Effector memory CD8-positive, alpha-beta T cell (primary cell): ENCODE measurements around the gene PCBD2.
"Not testable (repeated sequence)": the region's sequence is repeated elsewhere in the genome, so short reads cannot be mapped to it uniquely, and the experiment has no call there.

Source experiments
- ATAC-seq: fragments of 150-1000 bp; cut with Tn5 transposase; replicated peaks from 2 replicates; pipeline ENCODE4 v1.10.0; 2021; ENCODE audit warnings: mild to moderate bottlenecking, moderate library complexity
- DNase-seq, 3 experiments: peaks; one replicate each; pipeline ENCODE4 v3.0.0; 2021
- H3K27ac Mint-ChIP-seq, 2 donors: one replicate each; pipeline ENCODE4 v1.8.0; 2022; ENCODE audit warnings: mild to moderate bottlenecking in 2 of 2, mixed read lengths in 2 of 2, moderate library complexity in 2 of 2
- H3K27me3 Mint-ChIP-seq, 2 donors: one replicate each; pipeline ENCODE4 v1.8.0; 2022; ENCODE audit warnings: mixed read lengths in 2 of 2
- H3K36me3 Mint-ChIP-seq: one replicate; pipeline ENCODE4 v1.8.0; 2022; ENCODE audit warnings: mild to moderate bottlenecking, moderate library complexity, mixed read lengths; ENCODE audit not compliant: insufficient read depth
- H3K4me1 Mint-ChIP-seq, 2 donors: one replicate each; pipeline ENCODE4 v1.8.0; 2022; ENCODE audit warnings: low read depth in 2 of 2, mixed read lengths in 2 of 2
- H3K4me3 Mint-ChIP-seq, 2 donors: one replicate each; pipeline ENCODE4 v1.8.0; 2022; ENCODE audit warnings: mild to moderate bottlenecking in 2 of 2, mixed read lengths in 2 of 2, moderate library complexity in 2 of 2
- H3K9me3 Mint-ChIP-seq, 2 donors: one replicate each; pipeline ENCODE4 v1.8.0; 2022; ENCODE audit warnings: mixed read lengths in 2 of 2

The PCBD2 gene

GRCh38 chr5:134979416-134979815 is 74.5 kb downstream of the PCBD2 start:
- no peak overlapping the region for H3K4me3 Mint-ChIP-seq
- ATAC-seq (no peak), DNase-seq (no peak)
- peaks cover 5 to 9% of the 10 kb centered on the region in 2 donors for H3K27me3 Mint-ChIP-seq
- H3K9me3 Mint-ChIP-seq: peaks cover 11 to 50% of the 10 kb centered on the region in 2 donors
- H3K4me1 Mint-ChIP-seq: no peaks in the 10 kb centered on the region
- peaks cover 3% of the 10 kb centered on the region for H3K36me3 Mint-ChIP-seq
- H3K27ac Mint-ChIP-seq: no peak overlapping the region

GRCh38 chr5:134982230-134982629 is 77.3 kb downstream of the PCBD2 start:
- Mint-ChIP-seq H3K9me3 (peaks cover 11 to 44% of the 10 kb centered on the region in 2 donors), H3K27ac (no peak overlapping the region), H3K36me3 (peaks cover 3% of the 10 kb centered on the region), H3K4me3 (no peak overlapping the region), H3K27me3 (peaks cover 5 to 11% of the 10 kb centered on the region in 2 donors), H3K4me1 (no peaks in the 10 kb centered on the region)
- DNase-seq (no peak), ATAC-seq (no peak)

GRCh38 chr5:134989266-134989830 is 84.4 kb downstream of the PCBD2 start:
- no peaks in the 10 kb centered on the region for H3K36me3 Mint-ChIP-seq
- DNase-seq: no peak

GRCh38 chr5:134990183-134990582 is 85.3 kb downstream of the PCBD2 start:
- not testable (repeated sequence) for H3K27me3 Mint-ChIP-seq, H3K36me3 Mint-ChIP-seq, DNase-seq, H3K4me3 Mint-ChIP-seq, ATAC-seq, H3K9me3 Mint-ChIP-seq, H3K4me1 Mint-ChIP-seq, H3K27ac Mint-ChIP-seq

More at GRCh38 chr5:134989266-134989830, 84.4 kb downstream of the PCBD2 start:
- Mint-ChIP-seq H3K4me1 (no peaks in the 10 kb centered on the region), H3K4me3 (no peak overlapping the region), H3K9me3 (no peaks in the 10 kb centered on the region), H3K27ac (no peak overlapping the region), H3K27me3 (peaks cover under 1 to 2% of the 10 kb centered on the region in 2 donors)
- ATAC-seq: no peak

- Mint-ChIP-seq H3K27me3 (no peaks in the 10 kb centered on the region), H3K9me3 (no peaks in the 10 kb centered on the region), H3K27ac (no peak overlapping the region), H3K36me3 (no peaks in the 10 kb centered on the region), H3K4me1 (no peaks in the 10 kb centered on the region), H3K4me3 (no peak overlapping the region)
- ATAC-seq (no peak), DNase-seq (no peak)
Observed at GRCh38 chr5:134992148-134992547, 87.2 kb downstream of the PCBD2 start.

GRCh38 chr5:134993161-134993560 is 88.2 kb downstream of the PCBD2 start:
- Mint-ChIP-seq H3K36me3 (no peaks in the 10 kb centered on the region), H3K4me3 (no peak overlapping the region)
- ATAC-seq: no peak

GRCh38 chr5:134994560-134995156 is 89.7 kb downstream of the PCBD2 start:
- Mint-ChIP-seq H3K36me3 (no peaks in the 10 kb centered on the region), H3K27ac (no peak overlapping the region), H3K4me1 (no peaks in the 10 kb centered on the region), H3K9me3 (no peaks in the 10 kb centered on the region), H3K27me3 (no peaks in the 10 kb centered on the region), H3K4me3 (no peak overlapping the region)
- DNase-seq (no peak), ATAC-seq (no peak)

More at GRCh38 chr5:134993161-134993560, 88.2 kb downstream of the PCBD2 start:
- DNase-seq: no peak
- Mint-ChIP-seq H3K4me1 (no peaks in the 10 kb centered on the region), H3K27ac (no peak overlapping the region), H3K9me3 (no peaks in the 10 kb centered on the region), H3K27me3 (no peaks in the 10 kb centered on the region)

GRCh38 chr5:134995850-134996402 is 91.0 kb downstream of the PCBD2 start:
- Mint-ChIP-seq H3K9me3 (no peaks in the 10 kb centered on the region), H3K27ac (no peak overlapping the region), H3K36me3 (no peaks in the 10 kb centered on the region), H3K4me3 (no peak overlapping the region), H3K4me1 (no peaks in the 10 kb centered on the region), H3K27me3 (no peaks in the 10 kb centered on the region)
- ATAC-seq: no peak
- DNase-seq: no peak

GRCh38 chr5:134997015-134997414 is 92.1 kb downstream of the PCBD2 start:
- Mint-ChIP-seq H3K27me3 (no peaks in the 10 kb centered on the region), H3K36me3 (no peaks in the 10 kb centered on the region), H3K27ac (no peak overlapping the region), H3K9me3 (no peaks in the 10 kb centered on the region), H3K4me1 (no peaks in the 10 kb centered on the region), H3K4me3 (no peak overlapping the region)
- no peak for DNase-seq
- no peak for ATAC-seq

GRCh38 chr5:134998068-134998467 is 93.1 kb downstream of the PCBD2 start:
- not testable (repeated sequence) for H3K36me3 Mint-ChIP-seq, DNase-seq

GRCh38 chr5:135004376-135004775 is 99.4 kb downstream of the PCBD2 start:
- peaks cover 3% of the 10 kb centered on the region for H3K36me3 Mint-ChIP-seq

More at GRCh38 chr5:134998068-134998467, 93.1 kb downstream of the PCBD2 start:
- not testable (repeated sequence) for H3K9me3 Mint-ChIP-seq, H3K4me1 Mint-ChIP-seq, ATAC-seq, H3K27me3 Mint-ChIP-seq, H3K4me3 Mint-ChIP-seq, H3K27ac Mint-ChIP-seq

GRCh38 chr5:135005076-135005475 is 100.1 kb downstream of the PCBD2 start:
- Mint-ChIP-seq H3K4me1 (no peaks in the 10 kb centered on the region), H3K4me3 (no peak overlapping the region), H3K9me3 (no peaks in the 10 kb centered on the region), H3K27me3 (peaks cover 0 to 4% of the 10 kb centered on the region in 2 donors), H3K36me3 (peaks cover 3% of the 10 kb centered on the region), H3K27ac (no peak overlapping the region)
- DNase-seq: no peak
- no peak for ATAC-seq

More at GRCh38 chr5:135004376-135004775, 99.4 kb downstream of the PCBD2 start:
- no peak overlapping the region for H3K4me3 Mint-ChIP-seq
- peaks cover 0 to 4% of the 10 kb centered on the region in 2 donors for H3K27me3 Mint-ChIP-seq
- H3K4me1 Mint-ChIP-seq: no peaks in the 10 kb centered on the region
- DNase-seq (no peak), ATAC-seq (no peak)
- H3K9me3 Mint-ChIP-seq: no peaks in the 10 kb centered on the region
- H3K27ac Mint-ChIP-seq: no peak overlapping the region

- H3K27ac Mint-ChIP-seq: no peak overlapping the region
- no peaks in the 10 kb centered on the region for H3K4me1 Mint-ChIP-seq
- no peak for ATAC-seq
- H3K4me3 Mint-ChIP-seq: no peak overlapping the region
- DNase-seq: no peak
- H3K27me3 Mint-ChIP-seq: peaks cover 0 to 3% of the 10 kb centered on the region in 2 donors
- H3K9me3 Mint-ChIP-seq: no peaks in the 10 kb centered on the region
- peaks cover 3% of the 10 kb centered on the region for H3K36me3 Mint-ChIP-seq
Observed at GRCh38 chr5:135007305-135007704, 102.4 kb downstream of the PCBD2 start.

- Mint-ChIP-seq H3K4me3 (no peak overlapping the region), H3K27ac (no peak overlapping the region), H3K36me3 (peaks cover 3% of the 10 kb centered on the region), H3K27me3 (no peaks in the 10 kb centered on the region), H3K9me3 (no peaks in the 10 kb centered on the region), H3K4me1 (no peaks in the 10 kb centered on the region)
- DNase-seq (no peak), ATAC-seq (no peak)
Observed at GRCh38 chr5:135007749-135008363, 102.9 kb downstream of the PCBD2 start.
